ENCODE data around the gene TSPAN9.

DNA sequence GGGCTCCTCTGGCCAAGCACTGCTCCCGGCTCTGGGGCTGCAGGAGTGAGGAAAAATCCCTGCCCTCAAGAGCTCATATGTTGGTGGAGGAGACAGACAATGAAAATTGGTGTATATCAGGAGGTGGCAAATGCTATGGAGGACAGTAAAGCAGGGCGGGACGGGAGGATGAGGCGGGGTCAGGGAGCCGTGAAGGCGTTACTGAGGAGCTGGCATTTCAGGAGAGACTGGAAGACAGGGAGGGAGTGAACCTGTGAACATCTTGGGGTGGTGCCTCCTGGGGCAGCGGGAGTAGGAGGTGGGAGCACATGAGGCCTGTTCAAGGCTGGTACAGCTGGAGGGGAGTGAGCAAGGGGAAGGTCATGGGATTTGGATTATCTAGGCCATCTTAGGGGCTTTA, 26.6 kb downstream of the TSPAN9 start:
- TF ChIP-seq ZNF184 (CRISPR knock-in tag; IDR thresholded peaks at IDR 0.05): no peak
- TF ChIP-seq, protein P1, sequence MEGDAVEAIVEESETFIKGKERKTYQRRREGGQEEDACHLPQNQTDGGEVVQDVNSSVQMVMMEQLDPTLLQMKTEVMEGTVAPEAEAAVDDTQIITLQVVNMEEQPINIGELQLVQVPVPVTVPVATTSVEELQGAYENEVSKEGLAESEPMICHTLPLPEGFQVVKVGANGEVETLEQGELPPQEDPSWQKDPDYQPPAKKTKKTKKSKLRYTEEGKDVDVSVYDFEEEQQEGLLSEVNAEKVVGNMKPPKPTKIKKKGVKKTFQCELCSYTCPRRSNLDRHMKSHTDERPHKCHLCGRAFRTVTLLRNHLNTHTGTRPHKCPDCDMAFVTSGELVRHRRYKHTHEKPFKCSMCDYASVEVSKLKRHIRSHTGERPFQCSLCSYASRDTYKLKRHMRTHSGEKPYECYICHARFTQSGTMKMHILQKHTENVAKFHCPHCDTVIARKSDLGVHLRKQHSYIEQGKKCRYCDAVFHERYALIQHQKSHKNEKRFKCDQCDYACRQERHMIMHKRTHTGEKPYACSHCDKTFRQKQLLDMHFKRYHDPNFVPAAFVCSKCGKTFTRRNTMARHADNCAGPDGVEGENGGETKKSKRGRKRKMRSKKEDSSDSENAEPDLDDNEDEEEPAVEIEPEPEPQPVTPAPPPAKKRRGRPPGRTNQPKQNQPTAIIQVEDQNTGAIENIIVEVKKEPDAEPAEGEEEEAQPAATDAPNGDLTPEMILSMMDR (IDR thresholded peaks at IDR 0.05 in 2 of 3, conservative IDR thresholded peaks at IDR 0.05 in 1 of 3; ENCODE audit: insufficient read depth in 2 of 3, low read depth in 1 of 3, low read length in 3 of 3): no peak

Measured in K562 (cell line).